ENCODE measurements around the gene BIRC5. TPM values are rescaled to one million over a fixed set of nuclear protein-coding genes. Genes with fewer than 3 reads are reported as not detected.

The BIRC5 gene
- total RNA-seq, 1 donor from 2014 or later = 22.0 TPM

DNA sequence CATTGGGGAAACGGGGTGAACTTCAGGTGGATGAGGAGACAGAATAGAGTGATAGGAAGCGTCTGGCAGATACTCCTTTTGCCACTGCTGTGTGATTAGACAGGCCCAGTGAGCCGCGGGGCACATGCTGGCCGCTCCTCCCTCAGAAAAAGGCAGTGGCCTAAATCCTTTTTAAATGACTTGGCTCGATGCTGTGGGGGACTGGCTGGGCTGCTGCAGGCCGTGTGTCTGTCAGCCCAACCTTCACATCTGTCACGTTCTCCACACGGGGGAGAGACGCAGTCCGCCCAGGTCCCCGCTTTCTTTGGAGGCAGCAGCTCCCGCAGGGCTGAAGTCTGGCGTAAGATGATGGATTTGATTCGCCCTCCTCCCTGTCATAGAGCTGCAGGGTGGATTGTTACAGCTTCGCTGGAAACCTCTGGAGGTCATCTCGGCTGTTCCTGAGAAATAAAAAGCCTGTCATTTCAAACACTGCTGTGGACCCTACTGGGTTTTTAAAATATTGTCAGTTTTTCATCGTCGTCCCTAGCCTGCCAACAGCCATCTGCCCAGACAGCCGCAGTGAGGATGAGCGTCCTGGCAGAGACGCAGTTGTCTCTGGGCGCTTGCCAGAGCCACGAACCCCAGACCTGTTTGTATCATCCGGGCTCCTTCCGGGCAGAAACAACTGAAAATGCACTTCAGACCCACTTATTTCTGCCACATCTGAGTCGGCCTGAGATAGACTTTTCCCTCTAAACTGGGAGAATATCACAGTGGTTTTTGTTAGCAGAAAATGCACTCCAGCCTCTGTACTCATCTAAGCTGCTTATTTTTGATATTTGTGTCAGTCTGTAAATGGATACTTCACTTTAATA lies 10.4 kb downstream of the BIRC5 start:
- TF ChIP-seq, protein P1, sequence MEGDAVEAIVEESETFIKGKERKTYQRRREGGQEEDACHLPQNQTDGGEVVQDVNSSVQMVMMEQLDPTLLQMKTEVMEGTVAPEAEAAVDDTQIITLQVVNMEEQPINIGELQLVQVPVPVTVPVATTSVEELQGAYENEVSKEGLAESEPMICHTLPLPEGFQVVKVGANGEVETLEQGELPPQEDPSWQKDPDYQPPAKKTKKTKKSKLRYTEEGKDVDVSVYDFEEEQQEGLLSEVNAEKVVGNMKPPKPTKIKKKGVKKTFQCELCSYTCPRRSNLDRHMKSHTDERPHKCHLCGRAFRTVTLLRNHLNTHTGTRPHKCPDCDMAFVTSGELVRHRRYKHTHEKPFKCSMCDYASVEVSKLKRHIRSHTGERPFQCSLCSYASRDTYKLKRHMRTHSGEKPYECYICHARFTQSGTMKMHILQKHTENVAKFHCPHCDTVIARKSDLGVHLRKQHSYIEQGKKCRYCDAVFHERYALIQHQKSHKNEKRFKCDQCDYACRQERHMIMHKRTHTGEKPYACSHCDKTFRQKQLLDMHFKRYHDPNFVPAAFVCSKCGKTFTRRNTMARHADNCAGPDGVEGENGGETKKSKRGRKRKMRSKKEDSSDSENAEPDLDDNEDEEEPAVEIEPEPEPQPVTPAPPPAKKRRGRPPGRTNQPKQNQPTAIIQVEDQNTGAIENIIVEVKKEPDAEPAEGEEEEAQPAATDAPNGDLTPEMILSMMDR (IDR thresholded peaks at IDR 0.05; ENCODE audit: unreplicated experiment) = no peak
- peak overlapping the region; percentile 96 for H3K27ac Mint-ChIP-seq (ENCODE audit: unreplicated experiment)
- H3K4me3 Mint-ChIP-seq (ENCODE audit: unreplicated experiment) = peak overlapping the region; percentile 44
- peaks cover 10% of the 10 kb centered on the region for H3K27me3 Mint-ChIP-seq (ENCODE audit: unreplicated experiment)
- no peaks in the 10 kb centered on the region for H3K36me3 Mint-ChIP-seq (ENCODE audit: low read depth, unreplicated experiment)
- peaks cover 60% of the 10 kb centered on the region for H3K4me1 Mint-ChIP-seq (ENCODE audit: unreplicated experiment)
- H3K9me3 Mint-ChIP-seq (ENCODE audit: unreplicated experiment) = no peaks in the 10 kb centered on the region
- no peak for DNase-seq (ENCODE audit: low spot score)

DNA sequence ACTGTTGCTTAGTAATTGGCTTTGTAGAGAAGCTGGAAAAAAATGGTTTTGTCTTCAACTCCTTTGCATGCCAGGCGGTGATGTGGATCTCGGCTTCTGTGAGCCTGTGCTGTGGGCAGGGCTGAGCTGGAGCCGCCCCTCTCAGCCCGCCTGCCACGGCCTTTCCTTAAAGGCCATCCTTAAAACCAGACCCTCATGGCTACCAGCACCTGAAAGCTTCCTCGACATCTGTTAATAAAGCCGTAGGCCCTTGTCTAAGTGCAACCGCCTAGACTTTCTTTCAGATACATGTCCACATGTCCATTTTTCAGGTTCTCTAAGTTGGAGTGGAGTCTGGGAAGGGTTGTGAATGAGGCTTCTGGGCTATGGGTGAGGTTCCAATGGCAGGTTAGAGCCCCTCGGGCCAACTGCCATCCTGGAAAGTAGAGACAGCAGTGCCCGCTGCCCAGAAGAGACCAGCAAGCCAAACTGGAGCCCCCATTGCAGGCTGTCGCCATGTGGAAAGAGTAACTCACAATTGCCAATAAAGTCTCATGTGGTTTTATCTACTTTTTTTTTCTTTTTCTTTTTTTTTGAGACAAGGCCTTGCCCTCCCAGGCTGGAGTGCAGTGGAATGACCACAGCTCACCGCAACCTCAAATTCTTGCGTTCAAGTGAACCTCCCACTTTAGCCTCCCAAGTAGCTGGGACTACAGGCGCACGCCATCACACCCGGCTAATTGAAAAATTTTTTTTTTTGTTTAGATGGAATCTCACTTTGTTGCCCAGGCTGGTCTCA lies 11.2 kb downstream of the BIRC5 start:
- Mint-ChIP-seq H3K36me3 (ENCODE audit: low read depth, unreplicated experiment) (no peaks in the 10 kb centered on the region), H3K27ac (ENCODE audit: unreplicated experiment) (peak overlapping the region; percentile 96)
- TF ChIP-seq, protein P1 (IDR thresholded peaks at IDR 0.05; ENCODE audit: unreplicated experiment) = no peak

DNA sequence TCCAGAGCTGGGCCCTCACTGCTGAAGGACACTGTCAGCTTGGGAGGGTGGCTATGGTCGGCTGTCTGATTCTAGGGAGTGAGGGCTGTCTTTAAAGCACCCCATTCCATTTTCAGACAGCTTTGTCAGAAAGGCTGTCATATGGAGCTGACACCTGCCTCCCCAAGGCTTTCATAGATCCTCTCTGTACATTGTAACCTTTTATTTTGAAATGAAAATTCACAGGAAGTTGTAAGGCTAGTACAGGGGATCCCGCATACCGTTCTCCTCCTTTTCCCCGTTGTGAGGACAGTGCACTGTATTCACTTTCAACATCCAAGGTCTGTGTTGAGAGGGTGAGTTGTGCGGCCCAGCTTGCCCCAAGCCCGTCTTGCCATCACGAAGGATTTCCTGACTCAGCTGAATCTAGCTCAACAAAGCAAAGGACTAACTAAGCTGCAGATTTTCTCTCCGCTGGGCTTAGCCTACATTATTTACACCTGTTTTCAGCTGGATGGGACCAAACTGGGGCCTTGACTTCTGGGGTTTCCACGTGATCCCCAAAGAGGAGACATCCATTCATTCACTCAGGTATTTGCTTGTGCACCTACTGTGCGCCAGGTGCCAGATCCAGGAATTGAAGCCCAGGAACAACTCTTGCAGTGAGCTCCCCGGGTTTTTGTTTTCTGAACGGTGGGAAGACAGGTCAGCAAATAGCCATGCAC lies 12.2 kb downstream of the BIRC5 start:
- H3K4me3 Mint-ChIP-seq (ENCODE audit: unreplicated experiment) = peak overlapping the region; percentile 37
- DNase-seq (ENCODE audit: low spot score) = no peak
- peaks cover 13% of the 10 kb centered on the region for H3K27me3 Mint-ChIP-seq (ENCODE audit: unreplicated experiment)
- H3K9me3 Mint-ChIP-seq (ENCODE audit: unreplicated experiment) = no peaks in the 10 kb centered on the region
- peaks cover 63% of the 10 kb centered on the region for H3K4me1 Mint-ChIP-seq (ENCODE audit: unreplicated experiment)
- H3K27ac Mint-ChIP-seq (ENCODE audit: unreplicated experiment) = peak overlapping the region; percentile 87
- no peaks in the 10 kb centered on the region for H3K36me3 Mint-ChIP-seq (ENCODE audit: low read depth, unreplicated experiment)
- TF ChIP-seq, protein P1 (IDR thresholded peaks at IDR 0.05; ENCODE audit: unreplicated experiment) = no peak

More for the DNA sequence above, 11.2 kb downstream of the BIRC5 start:
- H3K9me3 Mint-ChIP-seq (ENCODE audit: unreplicated experiment) = no peaks in the 10 kb centered on the region
- peaks cover 55% of the 10 kb centered on the region for H3K4me1 Mint-ChIP-seq (ENCODE audit: unreplicated experiment)
- H3K4me3 Mint-ChIP-seq (ENCODE audit: unreplicated experiment) = no peak overlapping the region
- H3K27me3 Mint-ChIP-seq (ENCODE audit: unreplicated experiment) = peaks cover 10% of the 10 kb centered on the region
- no peak for DNase-seq (ENCODE audit: low spot score)

DNA sequence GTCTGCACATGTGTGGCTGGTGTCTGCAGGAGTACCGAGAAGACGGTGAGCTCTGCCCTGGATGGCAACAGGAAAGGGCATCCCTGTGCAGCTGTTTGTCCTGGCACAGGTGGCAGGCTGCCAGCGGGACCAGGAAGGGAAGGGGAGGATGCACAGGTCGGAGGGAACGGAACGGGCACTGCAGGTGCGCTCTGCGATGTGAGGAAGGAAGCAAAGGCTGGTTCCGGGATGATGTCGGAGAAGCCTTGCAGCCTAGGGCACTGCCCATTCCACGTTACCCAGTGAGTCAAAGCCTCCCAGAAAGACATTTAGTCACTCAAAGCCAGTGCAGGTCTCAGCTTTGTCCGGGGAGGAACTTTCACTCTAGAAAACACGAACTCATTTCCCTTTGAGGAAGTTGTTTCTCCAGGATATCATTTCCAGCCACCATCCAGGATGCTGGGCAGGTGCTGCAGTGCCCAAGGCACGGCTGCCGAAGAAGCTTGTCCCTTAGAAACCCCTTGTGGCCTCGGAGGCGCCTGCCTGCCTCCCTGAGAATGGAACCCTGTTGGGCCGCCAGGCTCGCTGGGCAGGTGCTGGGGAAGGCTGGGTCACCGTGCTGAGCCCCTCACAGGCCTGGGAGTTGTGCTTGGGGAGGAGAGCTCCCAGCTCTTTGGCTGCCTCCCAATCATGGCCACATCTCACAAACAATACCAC lies 12.9 kb downstream of the BIRC5 start:
- Mint-ChIP-seq H3K36me3 (ENCODE audit: low read depth, unreplicated experiment) (no peaks in the 10 kb centered on the region), H3K27ac (ENCODE audit: unreplicated experiment) (peak overlapping the region; percentile 87), H3K4me3 (ENCODE audit: unreplicated experiment) (peak overlapping the region; percentile 37), H3K27me3 (ENCODE audit: unreplicated experiment) (peaks cover 15% of the 10 kb centered on the region), H3K4me1 (ENCODE audit: unreplicated experiment) (peaks cover 65% of the 10 kb centered on the region), H3K9me3 (ENCODE audit: unreplicated experiment) (no peaks in the 10 kb centered on the region)
- DNase-seq (ENCODE audit: low spot score) = no peak
- TF ChIP-seq, protein P1 (IDR thresholded peaks at IDR 0.05; ENCODE audit: unreplicated experiment) = no peak

Measured in endothelial cell (in vitro differentiated cells).